Karpas-422 (cell line): Measurements from ENCODE around the gene HES5. TPM values are rescaled to one million over a fixed set of nuclear protein-coding genes. Genes with fewer than 3 reads are reported as not detected.

Source experiments
- DNase-seq: peaks from one replicate; pipeline ENCODE4 v3.0.0-alpha.2; 2015
- H2AFZ ChIP-seq: fragments of 200-600 bp; sonication (generic); 2 replicates; pipeline ENCODE4 v1.6.1; 2014; ENCODE audit warnings: antibody characterized with exemption, low read length, mixed read lengths
- H3K27ac ChIP-seq: fragments of 200-600 bp; sonication (generic); 2 replicates; pipeline ENCODE4 v1.5.1; 2014; ENCODE audit warnings: mild to moderate bottlenecking, low read length, moderate library complexity
- H3K27me3 ChIP-seq: fragments of 200-600 bp; sonication (generic); 2 replicates; pipeline ENCODE4 v1.6.1; 2014; ENCODE audit warnings: low read length, mixed read lengths
- H3K36me3 ChIP-seq: fragments of 200-600 bp; sonication (generic); 2 replicates; pipeline ENCODE4 v1.6.1; 2014; ENCODE audit warnings: low read length, mixed read lengths; ENCODE audit not compliant: insufficient read depth
- H3K4me1 ChIP-seq: fragments of 200-600 bp; sonication (generic); 2 replicates; pipeline ENCODE4 v1.6.1; 2014; ENCODE audit warnings: mild to moderate bottlenecking, low read length, mixed read lengths
- H3K4me2 ChIP-seq: fragments of 200-600 bp; sonication (generic); 2 replicates; pipeline ENCODE4 v1.6.1; 2014; ENCODE audit warnings: low read length, low read depth, mild to moderate bottlenecking; ENCODE audit not compliant: poor library complexity, severe bottlenecking
- H3K4me3 ChIP-seq: fragments of 200-600 bp; sonication (generic); 2 replicates; pipeline ENCODE4 v1.5.1; 2014; ENCODE audit warnings: mild to moderate bottlenecking, antibody characterized with exemption, low read length, mixed read lengths
- H3K79me2 ChIP-seq: fragments of 200-600 bp; sonication (generic); 2 replicates; pipeline ENCODE4 v1.6.1; 2014; ENCODE audit warnings: mild to moderate bottlenecking, low read length, mixed read lengths
- H3K9ac ChIP-seq: fragments of 200-600 bp; sonication (generic); 2 replicates; pipeline ENCODE4 v1.6.0; 2014; ENCODE audit warnings: low read length
- H3K9me2 ChIP-seq: fragments of 200-600 bp; sonication (generic), shearing (Covaris generic); replicated peaks from 2 replicates; pipeline ENCODE4 v1.6.0; 2014; ENCODE audit warnings: mild to moderate bottlenecking, low read length, moderate library complexity; ENCODE audit not compliant: insufficient read depth
- H3K9me3 ChIP-seq: fragments of 300-700, 200-600 bp; sonication (generic); 2 replicates; pipeline ENCODE4 v1.6.1; 2014; ENCODE audit warnings: low read length, mixed read lengths
- H4K20me1 ChIP-seq: fragments of 200-600 bp; sonication (generic); 2 replicates; pipeline ENCODE4 v1.6.1; 2014; ENCODE audit warnings: mild to moderate bottlenecking, antibody characterized with exemption, low read length, low read depth; ENCODE audit not compliant: insufficient read depth
- total RNA-seq: library from RNA; depleted of rRNA; stranded (reverse); fragments of >200 nt; shearing (Covaris generic); gene quantifications from 2 replicates; pipeline ENCODE4 v1.2.3, GENCODE V29; 2014; ENCODE audit warnings: low replicate concordance

HES5 gene
- total RNA-seq, 1 experiment from 2014 or later: not detected

GRCh38 chr1:2526824-2527555 lies 3.1 kb downstream of the HES5 start:
- H4K20me1 ChIP-seq: peaks cover 38% of the 10 kb centered on the region
- H3K4me3 ChIP-seq: peak overlapping the region; percentile 66; the same call in 1 of the 2 replicates
- no peak overlapping the region for H3K27ac ChIP-seq
- peaks cover 31% of the 10 kb centered on the region for H3K4me1 ChIP-seq
- peak; percentile 70 for DNase-seq
- no peak overlapping the region for H2AFZ ChIP-seq
- peaks cover 40% of the 10 kb centered on the region for H3K79me2 ChIP-seq
- H3K4me2 ChIP-seq: peak overlapping the region; percentile 50
- H3K36me3 ChIP-seq: no peaks in the 10 kb centered on the region
- H3K27me3 ChIP-seq: no peaks in the 10 kb centered on the region
- H3K9ac ChIP-seq: 0 out of 2 replicates have a peak overlapping the region, but pooled peaks have one; percentile 76
- no peaks in the 10 kb centered on the region for H3K9me2 ChIP-seq
- H3K9me3 ChIP-seq: no peaks in the 10 kb centered on the region

- H3K4me3 ChIP-seq: peak within 1 kb of the TSS; percentile 99
- H3K36me3 ChIP-seq: no peaks in the 10 kb centered on the region
- no peak within 1 kb of the TSS for H3K27ac ChIP-seq
- no peaks in the 10 kb centered on the region for H3K27me3 ChIP-seq
- peaks cover 44% of the 10 kb centered on the region for H4K20me1 ChIP-seq
- H3K4me1 ChIP-seq: peaks cover 31% of the 10 kb centered on the region
- H3K9me3 ChIP-seq: no peaks in the 10 kb centered on the region
- H3K9ac ChIP-seq: peak within 1 kb of the TSS; percentile 95
- H2AFZ ChIP-seq: no peak within 1 kb of the TSS
- peak within 1 kb of the TSS; percentile 81 for H3K4me2 ChIP-seq
- peak; percentile 96 for DNase-seq
- H3K79me2 ChIP-seq: peaks cover 46% of the 10 kb centered on the region
- H3K9me2 ChIP-seq: no peaks in the 10 kb centered on the region
These were observed 3.9 kb downstream of the HES5 start, which contains the start of gene PANK4 for GRCh38 chr1:2525920-2526823. Gene PANK4 (minus strand): TSS chr1:2526596. CDS start chr1:2526587, 9 bp downstream.

GRCh38 chr1:2525572-2525919 lies 4.5 kb downstream of the HES5 start:
- peaks cover 31% of the 10 kb centered on the region for H3K4me1 ChIP-seq
- DNase-seq: no peak
- H3K4me3 ChIP-seq: peak overlapping the region; percentile 99
- H3K27me3 ChIP-seq: no peaks in the 10 kb centered on the region
- H3K9me2 ChIP-seq: no peaks in the 10 kb centered on the region
- peak overlapping the region; percentile 95 for H3K9ac ChIP-seq
- peaks cover 46% of the 10 kb centered on the region for H3K79me2 ChIP-seq
- H3K4me2 ChIP-seq: peak overlapping the region; percentile 81
- H2AFZ ChIP-seq: no peak overlapping the region
- H4K20me1 ChIP-seq: peaks cover 44% of the 10 kb centered on the region
- peaks cover 2% of the 10 kb centered on the region; the same call in 1 of the 2 replicates for H3K36me3 ChIP-seq
- H3K9me3 ChIP-seq: no peaks in the 10 kb centered on the region
- no peak overlapping the region for H3K27ac ChIP-seq

GRCh38 chr1:2523891-2524609 lies 6.0 kb downstream of the HES5 start:
- Histone ChIP-seq H3K9ac (peak overlapping the region; percentile 95; the same call in 1 of the 2 replicates), H2AFZ (no peak overlapping the region), H3K4me1 (peaks cover 29% of the 10 kb centered on the region), H3K9me2 (no peaks in the 10 kb centered on the region), H3K79me2 (peaks cover 46% of the 10 kb centered on the region), H3K27me3 (no peaks in the 10 kb centered on the region), H3K4me3 (peak overlapping the region; percentile 99; the same call in 1 of the 2 replicates), H3K36me3 (peaks cover 2% of the 10 kb centered on the region; the same call in 1 of the 2 replicates), H3K4me2 (peak overlapping the region; percentile 81), H3K27ac (no peak overlapping the region), H4K20me1 (peaks cover 44% of the 10 kb centered on the region), H3K9me3 (no peaks in the 10 kb centered on the region)
- DNase-seq: no peak

GRCh38 chr1:2523191-2523890 lies 6.7 kb downstream of the HES5 start:
- H3K9me3 ChIP-seq: no peaks in the 10 kb centered on the region
- DNase-seq: no peak
- peaks cover 22% of the 10 kb centered on the region for H3K4me1 ChIP-seq
- no peak overlapping the region for H3K27ac ChIP-seq
- peaks cover 2% of the 10 kb centered on the region; the same call in 1 of the 2 replicates for H3K36me3 ChIP-seq
- H3K79me2 ChIP-seq: peaks cover 46% of the 10 kb centered on the region
- H3K27me3 ChIP-seq: no peaks in the 10 kb centered on the region
- no peak overlapping the region for H3K4me2 ChIP-seq
- no peak overlapping the region for H2AFZ ChIP-seq
- no peak overlapping the region for H3K4me3 ChIP-seq
- no peak overlapping the region for H3K9ac ChIP-seq
- H4K20me1 ChIP-seq: peaks cover 44% of the 10 kb centered on the region
- H3K9me2 ChIP-seq: no peaks in the 10 kb centered on the region

- Histone ChIP-seq H3K9me3 (no peaks in the 10 kb centered on the region), H3K27ac (no peak overlapping the region), H3K4me3 (no peak overlapping the region), H4K20me1 (peaks cover 44% of the 10 kb centered on the region), H3K4me2 (no peak overlapping the region), H3K79me2 (peaks cover 46% of the 10 kb centered on the region), H3K4me1 (peaks cover 22% of the 10 kb centered on the region), H3K27me3 (no peaks in the 10 kb centered on the region), H3K9me2 (no peaks in the 10 kb centered on the region), H3K9ac (no peak overlapping the region), H3K36me3 (peaks cover 7% of the 10 kb centered on the region; the same call in 1 of the 2 replicates), H2AFZ (no peak overlapping the region)
- DNase-seq: no peak
These were observed 7.8 kb downstream of the HES5 start for GRCh38 chr1:2522230-2522629.

GRCh38 chr1:2520806-2521205 lies 9.3 kb downstream of the HES5 start:
- Histone ChIP-seq H2AFZ (no peak overlapping the region), H3K9me3 (no peaks in the 10 kb centered on the region), H3K4me1 (peaks cover 14% of the 10 kb centered on the region), H3K9ac (no peak overlapping the region), H3K27ac (no peak overlapping the region), H3K36me3 (peaks cover 7% of the 10 kb centered on the region; the same call in 1 of the 2 replicates), H3K4me3 (no peak overlapping the region), H3K4me2 (no peak overlapping the region), H4K20me1 (peaks cover 40% of the 10 kb centered on the region), H3K27me3 (no peaks in the 10 kb centered on the region), H3K9me2 (no peaks in the 10 kb centered on the region), H3K79me2 (peaks cover 44% of the 10 kb centered on the region)
- no peak for DNase-seq
